Bone marrow (tissue), 2 donors: ENCODE data around the gene NUP98.
"Not testable (repeated sequence)": the region's sequence is repeated elsewhere in the genome, so short reads cannot be mapped to it uniquely, and the experiment has no call there.

ENCODE experiments used
- DNase-seq, 2 donors: peaks; one replicate each; lab custom pipeline; 2025; lab: John Stamatoyannopoulos, UW

The NUP98 gene

DNA sequence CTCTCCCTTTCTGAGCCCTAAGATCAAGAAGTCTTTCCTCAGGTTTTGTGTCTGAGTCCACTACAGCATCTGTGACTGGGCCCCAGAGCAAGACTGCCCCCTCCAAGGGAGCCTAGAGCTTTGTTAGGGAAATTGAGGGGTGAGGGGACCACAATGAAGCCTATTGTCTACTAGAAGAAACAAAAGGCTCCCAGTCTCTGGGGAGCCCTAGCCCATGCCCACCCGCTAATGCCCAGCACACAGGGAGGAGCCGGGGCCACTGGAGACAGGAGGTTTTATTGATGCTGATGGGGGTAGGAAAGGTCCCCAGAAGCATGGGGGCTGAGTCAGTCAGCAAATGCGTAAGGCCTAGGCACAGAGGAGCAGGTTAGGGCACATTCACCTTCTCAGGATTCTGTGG is 29.4 kb upstream of the NUP98 start:
- DNase-seq, result no peak

DNA sequence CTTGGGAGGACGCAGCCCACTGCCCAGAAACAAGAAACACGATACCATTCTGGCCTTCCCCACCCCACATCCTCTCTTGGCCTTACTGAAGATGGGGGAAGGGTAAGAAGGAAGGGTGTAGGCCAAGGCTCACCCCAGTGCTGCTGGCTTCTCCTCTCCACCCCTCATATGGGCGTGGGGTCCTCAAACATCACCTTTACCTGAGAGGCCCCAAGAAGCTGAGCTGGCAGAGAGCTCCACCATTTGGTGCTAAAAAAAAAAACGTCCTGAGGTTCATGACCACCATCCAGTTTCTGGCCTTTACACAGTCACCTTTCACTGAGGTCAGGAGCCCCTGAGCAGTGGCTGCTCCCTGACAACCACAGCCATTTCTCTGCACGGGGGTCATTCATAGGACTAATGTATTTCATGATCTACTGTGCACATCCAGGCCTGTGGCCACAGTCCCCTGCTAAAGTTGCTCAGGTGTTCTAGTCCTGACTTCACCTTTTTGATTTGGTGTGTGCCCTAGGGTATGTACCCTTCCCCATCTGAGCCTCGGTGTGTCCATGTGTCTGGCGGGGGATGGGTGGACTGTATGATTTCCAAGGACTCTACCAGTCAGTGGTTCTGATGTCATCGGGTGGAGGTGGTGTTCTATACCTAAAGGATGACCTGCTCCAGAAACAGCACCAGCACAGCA is 28.3 kb upstream of the NUP98 start:
- DNase-seq, result no peak

DNA sequence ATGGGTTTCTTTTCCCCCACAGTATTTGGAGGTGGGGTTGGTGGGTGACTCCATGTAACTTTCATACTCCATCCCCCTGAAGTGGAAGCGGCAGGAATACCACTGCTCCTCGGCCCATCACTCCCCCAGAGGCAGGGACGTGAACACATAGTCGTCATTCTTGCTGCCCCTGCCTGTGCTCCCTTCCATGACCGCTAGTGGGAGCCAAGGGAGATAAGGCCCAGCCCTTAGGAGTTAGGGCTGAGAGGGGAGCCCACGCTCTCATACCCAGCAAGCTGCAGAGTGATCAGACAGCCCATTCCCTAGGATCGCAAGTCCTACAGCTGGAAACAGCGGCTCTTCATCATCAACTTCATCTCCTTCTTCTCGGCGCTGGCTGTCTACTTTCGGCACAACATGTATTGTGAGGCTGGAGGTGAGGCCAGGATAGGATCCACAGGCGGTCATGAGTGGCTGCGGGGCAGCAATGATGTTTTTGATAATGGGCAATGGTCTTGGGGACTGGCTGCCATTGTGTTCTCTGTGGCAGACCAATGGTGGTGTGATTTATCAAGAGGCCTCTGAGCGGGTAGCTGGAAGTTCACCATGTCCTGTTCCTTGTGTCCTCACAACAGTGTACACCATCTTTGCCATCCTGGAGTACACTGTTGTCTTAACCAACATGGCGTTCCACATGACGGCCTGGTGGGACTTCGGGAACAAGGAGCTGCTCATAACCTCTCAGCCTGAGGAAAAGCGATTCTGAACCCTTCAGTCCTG is 27.5 kb upstream of the NUP98 start:
- peak; percentile 31 to 83 for DNase-seq

DNA sequence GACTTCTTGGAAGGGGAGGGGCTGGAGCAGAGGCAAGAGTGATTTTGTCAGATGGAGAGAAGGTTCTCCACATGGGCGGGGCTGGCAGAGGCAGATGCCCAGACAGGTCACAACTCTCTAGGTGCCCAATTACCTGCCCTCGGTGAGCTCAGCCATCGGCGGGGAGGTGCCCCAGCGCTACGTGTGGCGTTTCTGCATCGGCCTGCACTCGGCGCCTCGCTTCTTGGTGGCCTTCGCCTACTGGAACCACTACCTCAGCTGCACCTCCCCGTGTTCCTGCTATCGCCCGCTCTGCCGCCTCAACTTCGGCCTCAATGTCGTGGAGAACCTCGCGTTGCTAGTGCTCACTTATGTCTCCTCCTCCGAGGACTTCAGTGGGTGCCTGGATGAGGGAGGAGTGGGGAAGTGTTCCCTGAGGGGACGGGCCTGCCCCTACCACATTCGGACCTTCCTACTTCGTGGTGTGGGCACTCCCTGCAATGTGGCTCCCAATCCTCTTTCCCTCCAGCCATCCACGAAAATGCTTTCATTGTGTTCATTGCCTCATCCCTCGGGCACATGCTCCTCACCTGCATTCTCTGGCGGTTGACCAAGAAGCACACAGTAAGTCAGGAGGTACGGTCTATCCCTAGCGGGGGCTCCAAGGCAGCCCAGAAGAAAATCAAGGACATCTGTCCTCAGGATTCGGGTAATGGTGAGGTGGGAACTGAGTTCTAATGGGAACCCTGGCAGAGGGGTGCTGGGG is 26.6 kb upstream of the NUP98 start:
- DNase-seq, result no peak

DNA sequence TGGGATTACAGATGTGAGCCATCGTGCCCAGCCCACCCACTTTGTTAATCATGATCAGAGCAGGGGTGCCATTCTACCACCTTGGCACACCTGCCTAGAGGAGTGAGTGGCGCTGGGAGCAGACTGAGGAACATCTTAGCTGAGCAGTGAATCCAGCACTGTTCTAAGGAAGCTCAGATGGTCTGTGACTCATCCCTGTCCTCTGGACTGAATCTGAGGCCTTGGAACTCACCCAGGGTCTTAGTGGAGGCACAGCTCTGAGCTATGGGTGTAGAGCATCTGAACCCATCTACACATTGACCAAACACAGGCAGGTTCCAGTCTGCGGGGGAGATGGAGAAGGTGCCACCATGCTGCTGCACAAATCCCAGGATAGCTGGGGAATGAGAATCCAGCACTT is 25.9 kb upstream of the NUP98 start:
- no peak for DNase-seq

DNA sequence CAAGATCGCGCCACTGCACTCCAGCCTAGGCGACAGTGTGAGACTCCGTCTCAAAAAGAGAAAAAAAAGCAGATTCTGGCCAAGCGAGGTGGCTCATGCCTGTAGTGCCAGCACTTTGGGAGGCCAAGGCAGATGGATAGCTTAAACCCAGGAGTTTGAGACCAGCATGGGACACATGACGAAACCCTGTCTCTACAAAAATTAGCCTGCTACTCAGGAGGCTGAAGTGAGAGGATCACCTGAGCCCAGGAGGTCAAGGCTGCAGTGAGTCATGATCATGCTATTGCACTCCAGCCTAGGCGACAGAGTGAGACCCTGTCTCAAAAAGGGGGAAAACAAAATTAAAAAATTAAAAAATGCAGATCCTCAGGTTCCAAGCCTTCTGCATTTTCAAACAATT is 25.0 kb upstream of the NUP98 start:
- DNase-seq, result no peak

DNA sequence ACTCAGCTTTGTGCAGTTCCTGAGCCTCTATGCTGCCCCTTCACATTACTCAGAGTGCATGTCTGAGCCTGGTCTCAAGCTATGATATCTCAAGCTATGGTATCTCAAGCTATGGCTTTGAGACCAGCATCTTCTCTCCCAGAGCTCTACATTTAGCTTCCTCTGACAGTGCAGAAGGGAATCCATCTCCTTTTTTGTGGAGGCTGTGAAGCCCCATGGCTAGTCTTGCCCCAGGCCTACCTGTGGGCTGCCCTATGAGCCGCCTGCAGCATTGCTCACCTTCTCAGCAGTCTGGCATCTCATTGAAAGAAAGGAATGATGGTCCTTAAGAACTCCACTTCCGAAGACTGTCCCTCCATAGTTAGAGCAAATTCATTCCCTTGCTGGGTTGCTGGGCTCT is 23.6 kb upstream of the NUP98 start:
- DNase-seq, result no peak

DNA sequence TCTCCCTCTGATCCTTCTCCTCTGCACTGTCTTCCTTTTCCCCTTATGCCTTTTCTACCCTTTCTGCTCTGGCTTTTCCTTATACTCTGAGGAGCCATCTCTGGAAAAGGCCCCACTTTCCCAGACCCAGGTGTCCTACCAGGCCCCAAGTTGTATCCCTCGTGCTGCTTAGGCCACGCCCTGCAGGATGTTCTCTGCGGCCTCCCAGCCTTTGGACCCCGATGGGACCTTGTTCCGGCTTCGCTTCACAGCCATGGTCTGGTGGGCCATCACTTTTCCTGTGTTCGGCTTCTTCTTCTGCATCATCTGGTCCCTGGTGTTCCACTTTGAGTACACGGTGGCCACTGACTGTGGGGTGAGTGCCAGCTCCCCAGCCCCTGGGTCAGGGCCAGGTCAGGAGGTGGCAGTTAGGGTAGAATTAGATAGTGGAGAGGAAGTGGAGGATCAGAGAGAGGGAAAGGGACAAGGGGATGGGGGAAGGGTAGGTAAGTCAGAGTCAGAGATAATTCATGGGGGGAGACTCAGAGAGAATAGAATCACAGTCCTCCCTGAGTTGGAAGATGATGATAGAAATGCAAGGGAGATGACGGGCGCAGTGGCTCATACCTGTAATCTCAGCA is 19.9 kb upstream of the NUP98 start:
- no peak for DNase-seq

DNA sequence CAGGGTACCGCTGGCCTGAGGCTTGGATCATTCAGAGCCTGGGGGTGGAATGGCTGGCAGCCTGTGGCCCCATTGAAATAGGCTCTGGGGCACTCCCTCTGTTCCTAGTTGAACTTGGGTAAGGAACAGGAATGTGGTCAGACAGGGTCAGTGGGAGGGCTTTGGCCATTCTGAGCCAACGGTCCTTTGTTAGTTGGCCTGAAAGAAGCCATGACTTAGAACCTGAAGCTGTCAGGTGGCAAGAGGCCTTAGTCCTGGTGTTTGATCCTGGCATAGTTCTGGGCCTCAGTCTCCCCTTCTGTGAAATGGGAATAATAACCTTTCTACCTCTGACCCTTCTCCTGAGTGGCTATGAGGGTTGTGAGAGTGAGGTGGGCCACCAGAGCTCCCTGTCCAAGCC is 19.3 kb upstream of the NUP98 start:
- no peak for DNase-seq

DNA sequence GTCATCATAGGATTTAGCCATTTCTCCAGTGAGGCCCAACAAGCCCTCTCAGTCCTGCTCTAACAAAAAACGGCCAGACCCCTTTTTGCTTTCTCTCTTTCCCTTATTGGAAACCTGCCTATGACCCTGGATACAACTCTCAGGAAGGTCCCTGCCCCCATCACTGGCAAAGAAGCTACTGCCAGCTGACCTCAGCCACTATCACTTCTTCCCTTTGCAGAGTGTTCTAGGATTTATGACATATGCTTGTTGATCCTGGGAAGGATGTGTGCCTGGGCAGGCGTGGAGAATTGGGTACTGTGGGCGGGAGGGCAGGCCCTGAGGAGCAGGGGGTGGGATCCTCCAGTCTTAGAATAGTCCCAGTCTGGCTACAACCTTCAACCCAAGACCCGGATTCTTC is 18.5 kb upstream of the NUP98 start:
- no peak for DNase-seq

DNA sequence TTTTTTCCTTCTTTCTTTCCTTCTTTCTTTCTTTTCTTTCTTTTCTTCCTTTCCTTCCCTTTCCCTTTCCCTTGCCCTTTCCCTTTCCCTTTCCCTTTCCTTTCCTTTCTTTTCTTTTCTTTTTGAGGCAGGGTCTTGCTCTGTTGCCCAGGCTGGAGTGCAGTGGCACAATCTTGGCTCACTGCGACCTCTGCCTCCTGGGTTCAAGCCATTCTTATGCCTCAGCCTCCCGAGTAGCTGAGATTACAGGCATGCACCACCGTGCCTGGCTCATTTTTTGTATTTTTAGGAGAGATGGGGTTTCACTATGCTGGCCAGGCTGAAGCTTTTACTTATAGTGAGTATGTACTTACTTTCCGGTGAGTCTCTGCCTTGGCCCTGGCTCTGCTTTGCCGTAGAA is 17.5 kb upstream of the NUP98 start:
- DNase-seq, result not testable (repeated sequence)

DNA sequence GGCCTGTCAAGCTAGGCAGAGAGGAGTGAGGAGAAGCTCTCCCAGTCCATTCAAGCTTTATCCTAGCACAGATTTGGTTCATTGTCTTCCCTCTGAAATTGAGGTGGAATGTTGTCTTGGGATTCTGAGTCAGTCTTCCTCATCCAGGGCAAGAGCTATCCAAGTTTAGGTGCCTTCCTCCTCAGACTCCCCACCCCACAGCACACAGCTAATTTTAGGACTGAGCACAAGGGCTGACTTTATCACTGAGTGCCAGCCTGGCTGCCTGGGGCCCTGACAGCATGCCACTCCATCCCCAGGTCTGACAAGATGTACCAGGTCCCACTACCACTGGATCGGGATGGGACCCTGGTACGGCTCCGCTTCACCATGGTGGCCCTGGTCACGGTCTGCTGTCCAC is 13.6 kb upstream of the NUP98 start:
- no peak for DNase-seq

DNA sequence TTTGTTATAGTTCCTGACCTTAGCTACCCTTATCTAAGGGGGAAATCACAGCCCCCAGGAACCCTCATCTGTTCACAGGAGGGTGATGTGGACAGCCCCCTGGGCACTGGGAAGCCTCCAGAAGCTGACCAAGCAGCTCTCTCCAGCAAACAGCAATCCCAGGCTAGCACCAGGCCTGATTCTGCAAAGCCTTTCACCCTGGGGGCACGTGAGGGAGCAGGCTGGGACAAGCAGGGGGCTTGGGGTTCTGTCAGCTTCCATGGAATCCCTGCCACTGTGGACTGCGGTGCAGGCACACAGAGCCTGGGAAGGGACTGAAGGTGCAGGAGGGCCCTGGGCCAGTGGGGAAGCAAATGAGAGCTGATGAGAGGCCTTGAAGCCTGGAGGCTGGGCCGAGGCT is 13.1 kb upstream of the NUP98 start:
- no peak for DNase-seq

DNA sequence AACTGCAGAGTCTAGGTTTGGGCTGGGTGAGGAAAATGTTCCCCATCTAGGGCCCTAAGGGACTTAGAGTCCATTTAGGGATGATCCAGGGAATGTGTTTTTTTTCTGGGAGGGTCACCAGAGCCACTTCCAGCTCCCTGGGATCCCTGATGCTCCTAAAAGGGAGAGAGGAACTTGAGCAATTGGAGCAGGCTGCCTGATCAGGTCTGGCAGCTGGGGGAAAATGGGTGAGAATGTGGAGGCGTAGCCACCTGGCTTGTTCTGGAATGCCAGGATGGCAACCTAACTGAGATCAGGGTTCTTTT is 12.2 kb upstream of the NUP98 start:
- no peak for DNase-seq

DNA sequence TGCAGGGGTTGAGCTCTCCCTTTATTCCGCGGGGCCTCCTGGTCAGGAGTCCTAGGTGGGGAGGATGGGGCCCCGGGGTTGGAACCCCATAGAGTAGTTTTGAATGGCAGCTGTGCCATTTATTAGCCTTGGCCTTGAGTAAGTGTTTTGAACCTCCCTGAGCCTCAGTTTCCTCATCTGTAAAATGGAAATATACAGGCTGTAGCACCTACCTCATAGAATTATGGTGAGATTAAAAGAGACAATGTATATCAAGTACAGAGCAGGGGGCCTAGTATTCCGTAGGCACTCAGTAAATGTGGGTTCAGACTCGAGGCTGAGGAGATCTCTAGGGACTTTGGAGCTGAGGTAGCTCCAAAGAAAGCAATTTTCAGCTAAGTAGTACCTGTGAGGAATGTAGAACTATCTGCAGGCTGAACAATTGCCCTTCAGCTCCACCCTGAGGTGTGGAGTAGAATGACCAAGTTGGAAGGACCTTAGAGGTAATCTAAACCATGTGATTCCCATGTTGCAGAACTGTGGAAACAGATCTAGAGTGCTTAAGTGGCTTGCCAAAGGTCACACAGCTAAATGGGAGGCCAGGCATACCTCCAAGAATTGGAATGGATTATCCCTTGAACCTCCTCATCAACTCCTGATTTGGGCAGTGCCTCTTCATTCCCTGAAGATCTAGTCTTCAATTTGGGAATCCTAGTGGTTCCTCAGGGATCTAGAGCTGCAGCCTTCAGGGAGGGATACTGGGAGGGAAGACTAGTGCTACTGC is 11.7 kb upstream of the NUP98 start:
- DNase-seq, result peak in 1 of 2 donors; percentile 23

DNA sequence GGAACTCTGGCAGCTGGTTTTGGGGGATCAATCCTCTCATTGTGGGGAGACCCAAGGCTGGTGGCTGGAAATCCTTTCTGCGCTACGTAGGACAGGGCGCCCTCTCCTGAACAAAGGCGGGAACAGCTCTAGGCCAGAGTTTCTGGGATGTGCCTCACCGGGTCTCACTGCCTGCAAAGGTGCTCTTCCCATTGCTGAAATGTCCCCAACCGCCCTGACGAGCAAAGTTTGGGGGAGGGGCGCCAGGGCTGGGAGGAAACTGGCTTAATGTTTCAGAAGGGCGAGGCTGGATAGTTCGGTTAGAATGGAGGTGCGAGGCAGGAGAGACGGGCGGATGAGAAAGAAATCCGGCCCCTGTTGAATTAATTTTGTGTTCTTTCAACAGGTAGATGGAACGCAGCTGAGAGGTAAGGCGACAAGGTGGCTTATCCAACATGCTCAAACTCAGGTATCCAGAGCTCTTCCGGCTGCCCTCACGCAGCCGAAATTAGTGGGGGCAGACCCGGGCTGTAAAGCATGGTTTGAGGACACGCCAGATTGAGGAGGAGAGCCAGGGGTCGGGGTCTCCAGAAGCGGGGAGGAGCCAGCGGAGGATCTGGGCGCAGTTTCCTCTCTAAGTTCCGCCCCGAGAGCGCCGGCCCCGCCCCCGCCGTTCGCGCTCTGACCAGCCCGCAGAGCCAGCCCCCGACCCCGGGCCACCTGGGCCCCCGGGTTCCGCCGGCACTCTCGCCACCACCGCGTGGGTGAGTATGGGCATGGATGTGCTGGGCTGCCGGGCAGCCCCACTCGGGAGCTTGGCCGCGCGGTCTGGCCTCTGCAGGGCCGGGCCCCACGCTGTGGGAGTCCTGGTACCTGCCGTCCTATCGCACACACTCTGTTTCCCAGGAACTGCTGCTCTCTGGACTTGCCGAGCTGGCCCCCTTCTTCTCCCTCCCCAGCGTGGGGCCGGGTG is 10.8 kb upstream of the NUP98 start, which contains the start of gene PGAP2:
PGAP2 (plus strand) TSS at position 652 of the 952 bp plus-strand sequence. CDS start 2,700 bp downstream, outside the sequence.
- DNase-seq, result peak in 1 of 2 donors; percentile 51

DNA sequence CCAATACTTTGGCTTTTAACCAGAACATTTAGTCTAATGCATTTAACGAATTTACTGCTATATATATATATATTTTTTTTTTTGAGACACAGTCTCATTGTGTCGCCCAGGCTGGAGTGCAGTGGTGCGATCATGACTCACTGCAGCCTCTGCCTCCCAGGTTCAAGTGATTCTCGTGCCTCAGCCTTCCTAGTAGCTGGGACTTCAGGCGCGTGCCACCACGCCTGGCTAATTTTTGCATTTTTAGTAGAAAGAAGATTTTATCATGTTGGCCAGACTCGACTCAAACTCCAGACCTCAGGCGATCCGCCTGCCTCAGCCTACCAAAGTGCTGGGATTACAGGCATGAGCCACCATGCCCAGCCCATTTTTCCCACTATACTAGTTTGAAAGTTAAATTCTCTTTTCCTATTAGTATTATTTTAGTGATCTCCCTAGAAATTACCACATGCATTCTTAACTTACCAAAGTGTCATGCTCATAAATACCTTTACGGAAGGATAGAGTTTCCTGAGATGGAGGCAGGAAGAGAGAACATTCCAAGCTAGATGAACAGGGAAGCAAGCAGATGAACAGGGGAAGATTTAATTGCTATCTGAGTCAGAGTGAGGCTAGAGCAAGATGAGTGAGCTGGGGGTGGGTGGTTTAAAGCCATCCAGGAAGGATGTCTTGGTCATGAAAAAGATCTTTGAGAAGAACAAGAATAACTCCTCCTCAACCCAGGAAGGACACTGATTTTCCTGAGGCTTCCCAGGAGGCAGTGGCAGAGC is 6.6 kb upstream of the NUP98 start:
- DNase-seq, result no peak

DNA sequence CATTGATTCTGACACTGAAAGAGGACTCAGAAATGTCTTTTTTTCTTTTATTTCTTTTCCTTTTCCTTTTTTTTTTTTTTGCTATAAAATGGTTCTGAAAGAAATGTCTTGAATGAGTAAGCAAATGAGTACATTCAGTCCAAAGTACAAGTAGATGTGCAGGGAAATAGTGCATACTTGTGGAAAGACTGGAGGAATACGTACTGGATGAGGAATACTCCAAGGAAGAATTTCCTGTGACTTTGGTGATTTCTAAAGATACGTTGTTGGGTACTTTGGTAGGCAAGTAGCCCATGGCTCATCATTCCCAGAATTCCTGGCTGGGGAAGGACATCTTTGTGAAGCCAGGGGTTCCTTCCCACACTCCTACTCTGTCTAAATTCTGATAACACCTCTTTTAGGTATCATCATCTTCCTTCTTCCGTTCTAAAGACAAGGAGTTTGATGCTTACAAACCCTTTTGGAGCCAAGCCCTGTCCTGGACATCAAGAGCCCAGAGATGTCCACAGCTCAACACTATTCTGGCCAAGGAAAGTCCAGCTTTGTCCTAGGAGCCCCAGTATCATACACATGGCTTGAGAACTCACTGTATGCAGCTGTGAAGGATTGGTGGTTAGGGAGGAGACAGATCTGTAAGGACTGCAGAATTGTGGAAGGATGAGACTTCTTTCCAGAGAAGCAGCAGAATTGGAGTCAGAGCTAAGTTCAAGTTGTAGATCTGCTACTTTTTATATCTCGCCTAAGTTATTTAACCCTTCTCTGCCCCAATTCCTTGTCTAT is 4.8 kb upstream of the NUP98 start:
- no peak for DNase-seq

DNA sequence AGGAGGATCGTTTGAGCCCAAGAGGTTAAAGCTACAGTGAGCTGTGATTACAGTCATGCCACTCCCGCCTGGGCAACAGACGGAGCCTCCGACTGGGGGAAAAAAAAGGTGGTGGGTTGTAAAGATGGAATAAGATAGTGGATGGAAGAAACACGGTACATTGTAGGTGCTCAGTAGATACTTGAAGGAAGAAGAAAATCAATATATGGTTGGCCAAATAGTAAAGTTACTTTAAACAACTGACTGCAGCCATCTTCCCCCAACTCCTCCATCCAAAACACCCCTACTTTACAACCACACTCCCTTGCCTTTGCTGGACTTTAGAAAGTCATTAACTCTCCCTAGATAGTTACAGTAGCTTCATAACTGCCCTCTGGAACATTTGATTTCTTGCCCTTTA is 2.5 kb upstream of the NUP98 start:
- no peak for DNase-seq
